Coronary artery (tissue), 2 donors: ENCODE measurements around the gene AMMECR1L.

Source experiments
- DNase-seq: peaks from one replicate; pipeline ENCODE4 v3.0.0-alpha.2; 2017; ENCODE audit warnings: low spot score
- H3K27ac ChIP-seq, 2 donors: fragments of 200-600 bp; sonication (generic); one replicate each; pipeline ENCODE4 v1.5.1; 2016 to 2019
- H3K4me3 ChIP-seq: fragments of 200-600 bp; sonication (generic); 2 replicates; pipeline ENCODE4 v1.5.1; 2016; ENCODE audit warnings: mild to moderate bottlenecking, moderate library complexity
- CTCF ChIP-seq: fragments of 200-600 bp; sonication (generic); IDR thresholded peaks from one replicate; pipeline ENCODE4 v1.5.1; 2019; ENCODE audit warnings: antibody characterized with exemption

The AMMECR1L gene

DNA sequence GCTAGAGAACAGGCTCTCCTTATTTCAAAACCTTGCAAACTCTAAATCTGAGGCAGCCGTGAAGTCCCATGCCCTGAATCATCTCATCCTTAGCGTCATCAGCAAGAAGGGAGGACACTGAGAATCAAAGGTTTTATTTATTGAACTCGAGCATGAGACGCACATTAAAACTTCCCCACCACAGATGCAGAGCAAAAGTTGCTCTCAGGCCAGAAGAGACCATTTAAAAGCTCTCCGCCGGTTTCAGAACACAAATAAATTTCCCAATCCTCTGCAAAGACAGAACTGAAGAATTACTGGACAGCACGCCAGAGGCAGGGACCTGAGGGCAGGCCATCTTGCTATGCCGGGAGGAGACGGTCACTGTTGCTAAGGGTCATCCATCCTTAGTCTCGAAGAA lies 1.3 kb downstream of the AMMECR1L start:
- DNase-seq: no peak
- Histone ChIP-seq H3K4me3 (peak overlapping the region; percentile 77), H3K27ac (peak overlapping the region; percentile 90 to 96)
- no peak for TF ChIP-seq CTCF

GRCh38 chr2:127879899-127880298 lies 5.9 kb downstream of the AMMECR1L start:
- TF ChIP-seq CTCF: no peak
- no peak for DNase-seq
- H3K27ac ChIP-seq: no peak overlapping the region
- no peak overlapping the region for H3K4me3 ChIP-seq

- no peak for TF ChIP-seq CTCF
- no peak for DNase-seq
- H3K4me3 ChIP-seq: no peak overlapping the region
- no peak overlapping the region for H3K27ac ChIP-seq
Measured at GRCh38 chr2:127877626-127878025, 8.1 kb downstream of the AMMECR1L start.

GRCh38 chr2:127877136-127877535 lies 8.6 kb downstream of the AMMECR1L start:
- no peak for DNase-seq

DNA sequence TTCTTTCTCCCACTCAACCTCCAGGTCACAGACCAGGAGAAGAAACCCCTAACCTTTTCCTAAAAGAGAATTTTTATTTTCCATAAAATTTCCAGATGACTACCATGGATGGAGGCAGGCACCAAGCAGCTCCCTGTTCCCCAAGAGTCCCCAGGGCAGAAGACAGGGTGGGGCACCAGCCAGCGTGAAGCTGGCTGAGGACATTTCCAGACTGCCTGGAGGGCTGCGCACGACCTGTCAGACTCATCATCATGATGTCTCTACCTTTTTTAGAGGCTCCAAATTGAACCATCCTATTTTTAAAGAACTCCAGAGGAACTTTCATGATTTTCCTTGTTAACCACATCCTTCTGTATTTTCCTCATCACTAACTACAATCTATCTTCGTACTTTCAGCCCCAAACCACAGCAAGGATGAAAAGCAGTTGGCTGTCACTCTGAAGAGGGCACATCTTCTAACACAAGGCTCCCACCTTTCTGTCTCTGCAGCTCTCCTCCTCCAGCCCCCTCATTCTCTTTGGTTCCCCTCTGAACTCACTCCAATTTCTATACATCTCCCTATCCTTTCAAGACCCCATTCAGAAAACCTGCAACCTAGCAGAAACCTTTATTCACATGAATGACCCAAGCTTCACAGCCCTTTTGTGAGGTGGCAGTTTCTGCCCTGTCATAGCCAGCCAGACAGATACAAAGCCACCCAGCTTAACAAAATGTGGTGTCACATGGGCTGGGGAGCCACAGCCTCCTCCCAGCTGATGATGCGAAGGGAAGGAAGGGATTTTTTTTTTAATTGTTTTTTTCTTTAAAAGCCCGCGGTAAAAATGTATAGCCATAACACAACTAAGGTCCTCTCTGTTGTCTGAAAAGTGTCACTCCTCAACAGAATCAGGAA lies 11.1 kb downstream of the AMMECR1L start:
- TF ChIP-seq CTCF: no peak
- Histone ChIP-seq H3K4me3 (no peak overlapping the region), H3K27ac (no peak overlapping the region)
- DNase-seq: no peak

More at GRCh38 chr2:127877136-127877535, 8.6 kb downstream of the AMMECR1L start:
- no peak overlapping the region for H3K27ac ChIP-seq
- TF ChIP-seq CTCF: no peak
- no peak overlapping the region for H3K4me3 ChIP-seq

- H3K27ac ChIP-seq: no peak overlapping the region
- DNase-seq: no peak
- H3K4me3 ChIP-seq: no peak overlapping the region
- no peak for TF ChIP-seq CTCF
Measured at GRCh38 chr2:127873707-127874303, 12.0 kb downstream of the AMMECR1L start.

- H3K27ac ChIP-seq: no peak overlapping the region
Measured at GRCh38 chr2:127872354-127872753, 13.4 kb downstream of the AMMECR1L start.

More at GRCh38 chr2:127872354-127872753, 13.4 kb downstream of the AMMECR1L start:
- no peak for TF ChIP-seq CTCF
- no peak overlapping the region for H3K4me3 ChIP-seq
- DNase-seq: no peak
